ENCODE measurements around the gene NCAPD2. TPM values are rescaled to one million over a fixed set of nuclear protein-coding genes. Genes with fewer than 3 reads are reported as not detected.

NCAPD2 gene
- total and polyA plus RNA-seq, 12 donors, result 5.4 to 18.8 (median 12.2) TPM

DNA sequence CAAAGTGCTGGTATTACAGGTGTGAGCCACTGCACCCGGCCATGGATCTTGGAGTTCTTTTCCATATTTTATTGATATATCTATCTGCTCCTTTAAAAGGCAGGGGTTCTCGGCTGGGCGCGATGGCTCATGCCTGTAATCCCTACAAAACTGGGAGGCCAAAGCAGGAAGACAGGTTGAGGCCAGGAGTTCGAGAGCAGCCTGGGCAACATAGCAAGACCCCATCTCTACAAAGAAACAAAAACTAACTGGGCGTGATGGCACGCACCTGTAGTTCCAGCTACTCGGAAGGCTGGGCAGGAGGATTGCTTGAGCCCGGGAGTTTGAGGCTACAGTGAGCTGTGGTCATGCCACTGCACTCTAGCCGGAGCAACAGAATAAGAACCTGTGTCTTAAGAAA, 28.3 kb downstream of the NCAPD2 start:
- Histone ChIP-seq H3K9me3 (no peaks in the 10 kb centered on the region), H3K4me1 (no peaks in the 10 kb centered on the region), H3K36me3 (peaks cover 0 to 100% (median 81%) of the 10 kb centered on the region in 9 donors), H3K27ac (no peak overlapping the region), H3K4me3 (no peak overlapping the region), H3K27me3 (no peaks in the 10 kb centered on the region)
- ATAC-seq (no peak), DNase-seq (no peak)
- WGBS, 2 donors, result 90% methylated on average over 10 of the region's 10 CpGs
- TF ChIP-seq, protein P1, sequence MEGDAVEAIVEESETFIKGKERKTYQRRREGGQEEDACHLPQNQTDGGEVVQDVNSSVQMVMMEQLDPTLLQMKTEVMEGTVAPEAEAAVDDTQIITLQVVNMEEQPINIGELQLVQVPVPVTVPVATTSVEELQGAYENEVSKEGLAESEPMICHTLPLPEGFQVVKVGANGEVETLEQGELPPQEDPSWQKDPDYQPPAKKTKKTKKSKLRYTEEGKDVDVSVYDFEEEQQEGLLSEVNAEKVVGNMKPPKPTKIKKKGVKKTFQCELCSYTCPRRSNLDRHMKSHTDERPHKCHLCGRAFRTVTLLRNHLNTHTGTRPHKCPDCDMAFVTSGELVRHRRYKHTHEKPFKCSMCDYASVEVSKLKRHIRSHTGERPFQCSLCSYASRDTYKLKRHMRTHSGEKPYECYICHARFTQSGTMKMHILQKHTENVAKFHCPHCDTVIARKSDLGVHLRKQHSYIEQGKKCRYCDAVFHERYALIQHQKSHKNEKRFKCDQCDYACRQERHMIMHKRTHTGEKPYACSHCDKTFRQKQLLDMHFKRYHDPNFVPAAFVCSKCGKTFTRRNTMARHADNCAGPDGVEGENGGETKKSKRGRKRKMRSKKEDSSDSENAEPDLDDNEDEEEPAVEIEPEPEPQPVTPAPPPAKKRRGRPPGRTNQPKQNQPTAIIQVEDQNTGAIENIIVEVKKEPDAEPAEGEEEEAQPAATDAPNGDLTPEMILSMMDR (IDR thresholded peaks at IDR 0.05), result no peak
- intact Hi-C loops (cut with DNase I), result no loop called here

DNA sequence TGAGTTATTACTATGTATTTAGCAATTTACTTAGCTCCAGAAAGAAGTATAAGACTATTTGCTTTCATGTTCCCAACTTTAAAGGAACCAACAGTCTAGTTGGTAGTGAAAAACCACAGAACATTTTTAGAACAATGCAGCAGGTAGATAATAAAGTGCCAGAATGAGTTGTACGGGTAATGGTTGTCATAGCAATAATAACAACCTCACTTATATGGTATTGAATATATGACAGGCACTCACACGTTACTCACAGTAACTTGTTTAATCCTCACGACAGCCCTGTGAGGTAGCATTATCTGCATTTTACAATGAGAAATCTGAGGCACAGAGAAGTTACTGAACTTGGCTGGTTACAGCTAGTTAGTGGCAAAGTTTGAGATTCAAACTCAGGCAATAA, 29.8 kb downstream of the NCAPD2 start:
- H3K27ac ChIP-seq, result no peak overlapping the region
- H3K27me3 ChIP-seq, result no peaks in the 10 kb centered on the region
- DNase-seq (no peak), ATAC-seq (no peak)
- WGBS, 2 donors, result 86 to 90% methylated on average over 3 of the region's 3 CpGs
- TF ChIP-seq, protein P1 (IDR thresholded peaks at IDR 0.05), result no peak
- H3K9me3 ChIP-seq, result no peaks in the 10 kb centered on the region
- H3K4me1 ChIP-seq, result no peaks in the 10 kb centered on the region
- intact Hi-C loops (cut with DNase I), result no loop called here
- H3K4me3 ChIP-seq, result no peak overlapping the region
- H3K36me3 ChIP-seq, result peaks cover 0 to 100% (median 84%) of the 10 kb centered on the region in 9 donors

DNA sequence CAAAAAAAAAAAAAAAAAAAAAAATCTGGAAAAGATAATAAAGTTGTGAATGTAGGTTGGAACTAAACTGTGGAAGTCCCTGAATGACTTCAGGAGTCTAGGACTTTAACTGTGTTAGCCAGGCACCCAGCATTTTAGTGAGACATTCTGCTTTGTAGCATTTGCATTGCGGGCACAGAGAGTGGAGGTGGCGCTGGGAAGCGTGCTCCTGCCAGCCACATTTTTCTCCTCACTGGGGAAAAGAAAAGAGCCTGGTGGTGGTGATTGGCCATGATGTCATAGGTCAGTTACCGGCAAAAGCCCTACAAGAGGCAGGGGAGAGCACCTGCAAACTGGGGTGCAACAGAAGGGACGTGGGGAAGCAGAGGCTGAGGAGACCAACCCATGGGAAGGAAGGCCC, 30.7 kb downstream of the NCAPD2 start:
- Histone ChIP-seq H3K27me3 (no peaks in the 10 kb centered on the region), H3K27ac (no peak overlapping the region), H3K4me3 (no peak overlapping the region), H3K9me3 (no peaks in the 10 kb centered on the region), H3K36me3 (peaks cover 0 to 100% (median 86%) of the 10 kb centered on the region in 9 donors), H3K4me1 (no peaks in the 10 kb centered on the region)
- no peak for DNase-seq
- WGBS, 2 donors, result 94 to 97% methylated on average over 5 of the region's 5 CpGs
- TF ChIP-seq, protein P1 (IDR thresholded peaks at IDR 0.05), result no peak
- no peak for ATAC-seq
- intact Hi-C loops (cut with DNase I), result no loop called here

DNA sequence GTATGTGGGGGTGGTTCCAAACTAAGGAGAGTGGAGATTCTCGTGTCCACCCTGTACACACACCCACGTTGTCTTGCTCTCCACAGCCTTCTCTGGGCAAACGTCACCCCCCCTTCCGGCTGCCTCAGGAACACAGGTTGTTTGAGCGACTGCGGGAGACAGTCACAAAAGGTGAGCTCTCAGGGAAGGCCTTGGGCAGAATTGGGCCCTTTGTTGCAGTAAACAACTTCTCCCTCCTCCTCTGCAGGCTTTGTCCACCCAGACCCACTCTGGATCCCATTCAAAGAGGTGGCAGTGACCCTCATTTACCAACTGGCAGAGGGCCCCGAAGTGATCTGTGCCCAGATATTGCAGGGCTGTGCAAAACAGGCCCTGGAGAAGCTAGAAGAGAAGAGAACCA, 32.3 kb downstream of the NCAPD2 start:
- Histone ChIP-seq H3K9me3 (no peaks in the 10 kb centered on the region), H3K4me1 (peaks cover 0 to under 1% (median 0%) of the 10 kb centered on the region in 9 donors), H3K36me3 (peaks cover 0 to 100% (median 86%) of the 10 kb centered on the region in 9 donors), H3K4me3 (no peak overlapping the region), H3K27me3 (no peaks in the 10 kb centered on the region), H3K27ac (no peak overlapping the region)
- TF ChIP-seq, protein P1 (IDR thresholded peaks at IDR 0.05), result no peak
- intact Hi-C loops (cut with DNase I), result no loop called here
- no peak for ATAC-seq
- no peak for DNase-seq
- 95 to 97% methylated on average over 7 of the region's 7 CpGs for WGBS, 2 donors

Data from heart right ventricle (tissue), 16 donors.